ENCODE data around the gene RHOT1.
"Not testable (repeated sequence)": the region's sequence is repeated elsewhere in the genome, so short reads cannot be mapped to it uniquely, and the experiment has no call there.

GRCh38 chr17:32179526-32179925 is 37.2 kb downstream of the RHOT1 start:
- TF ChIP-seq SUZ12 (IDR thresholded peaks at IDR 0.05; ENCODE audit: extremely low read depth, insufficient read depth, insufficient read length); ZNF274 (IDR thresholded peaks at IDR 0.05; ENCODE audit: low read depth, low read length): not testable (repeated sequence)

All from NT2/D1 (cell line).